Vagina (tissue), 2 donors: ENCODE measurements around the gene CHD6. TPM values are rescaled to one million over a fixed set of nuclear protein-coding genes. Genes with fewer than 3 reads are reported as not detected.
A peak's percentile ranks its signal among the peaks of the same experiment; 100 is the strongest.

Source experiments
- DNase-seq, 2 donors: peaks; one replicate each; pipeline ENCODE4 v3.0.0-alpha.2; 2017; ENCODE audit errors: extremely low spot score in 2 of 2
- H3K27ac ChIP-seq: fragments of 200-600 bp; sonication (generic); one replicate; pipeline ENCODE4 v1.5.1; 2019
- H3K27me3 ChIP-seq: fragments of 200-600 bp; sonication (generic); one replicate; pipeline ENCODE4 v1.5.1; 2019
- H3K36me3 ChIP-seq, 2 donors: fragments of 200-600 bp; sonication (generic); one replicate each; pipeline ENCODE4 v1.5.1; 2017 to 2019
- H3K4me1 ChIP-seq: fragments of 200-600 bp; sonication (generic); one replicate; pipeline ENCODE4 v1.5.1; 2019
- H3K4me3 ChIP-seq, 2 donors: fragments of 200-600 bp; sonication (generic); 1 replicate in 1 of 2; 2 replicates in 1 of 2; pipeline ENCODE4 v1.5.1; 2016 to 2019
- H3K9me3 ChIP-seq: fragments of 200-600 bp; sonication (generic); one replicate; pipeline ENCODE4 v1.5.1; 2019
- POLR2A ChIP-seq, 2 donors: fragments of 450-650 bp; IDR thresholded peaks; one replicate each; pipeline ENCODE4 v1.6.1; 2017; ENCODE audit warnings: antibody characterized with exemption in 2 of 2, mild to moderate bottlenecking in 2 of 2, moderate library complexity in 2 of 2
- POLR2AphosphoS5 ChIP-seq, 2 donors: sonication (generic); formaldehyde crosslinking; IDR thresholded peaks; one replicate each; pipeline ENCODE4 v1.9.0; 2017; ENCODE audit warnings: antibody characterized with exemption in 2 of 2, mild to moderate bottlenecking in 2 of 2, low read depth in 1 of 2; ENCODE audit not compliant: insufficient read depth in 1 of 2
- intact Hi-C: fragments of 100-400 bp; cut with DNase I; formaldehyde crosslinking; loops from one replicate; pipeline ENCODE4 v1.15.1; 2023
- total RNA-seq: library from RNA; depleted of rRNA; stranded (reverse); fragments of >200 nt; gene quantifications from one replicate; pipeline ENCODE4 v1.2.3, GENCODE V29; 2016
- TF ChIP-seq, protein P1 (sequence below), 3 experiments: fragments of 450-650 bp in 2 of 3; fragments of 200-600 bp in 1 of 3; sonication (generic) in 1 of 3; IDR thresholded peaks; one replicate each; pipeline ENCODE4 v1.5.1; 2017 to 2019; ENCODE audit warnings: antibody characterized with exemption in 3 of 3, mild to moderate bottlenecking in 2 of 3, moderate library complexity in 2 of 3

Gene CHD6
- total RNA-seq, 1 donor from 2014 or later, result 37.6 TPM

DNA sequence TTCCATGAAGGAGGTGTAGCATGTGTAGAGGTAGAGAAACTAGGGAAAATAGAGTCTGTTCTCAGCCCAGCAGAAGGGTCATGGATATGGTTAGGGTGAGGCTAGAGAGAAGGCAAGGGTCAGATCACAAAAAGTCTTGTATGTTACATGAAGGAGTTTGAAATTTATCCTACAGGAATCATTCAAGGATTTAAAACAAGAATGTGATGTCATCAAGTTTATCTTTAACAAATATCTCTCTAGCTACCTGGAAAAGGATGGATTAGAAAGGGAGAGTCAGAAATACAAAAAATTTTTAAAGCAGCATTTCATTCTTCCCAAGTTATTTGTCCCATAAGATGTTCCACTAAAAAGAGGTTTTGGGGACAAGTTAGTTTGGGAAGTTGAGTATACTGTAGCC lies 4.4 kb upstream of the CHD6 start:
- Histone ChIP-seq H3K4me3 (no peak overlapping the region), H3K36me3 (no peaks in the 10 kb centered on the region), H3K9me3 (no peaks in the 10 kb centered on the region), H3K27me3 (no peaks in the 10 kb centered on the region), H3K27ac (no peak overlapping the region), H3K4me1 (peaks cover 7% of the 10 kb centered on the region)
- intact Hi-C loops, result no loop called here
- TF ChIP-seq, protein P1, sequence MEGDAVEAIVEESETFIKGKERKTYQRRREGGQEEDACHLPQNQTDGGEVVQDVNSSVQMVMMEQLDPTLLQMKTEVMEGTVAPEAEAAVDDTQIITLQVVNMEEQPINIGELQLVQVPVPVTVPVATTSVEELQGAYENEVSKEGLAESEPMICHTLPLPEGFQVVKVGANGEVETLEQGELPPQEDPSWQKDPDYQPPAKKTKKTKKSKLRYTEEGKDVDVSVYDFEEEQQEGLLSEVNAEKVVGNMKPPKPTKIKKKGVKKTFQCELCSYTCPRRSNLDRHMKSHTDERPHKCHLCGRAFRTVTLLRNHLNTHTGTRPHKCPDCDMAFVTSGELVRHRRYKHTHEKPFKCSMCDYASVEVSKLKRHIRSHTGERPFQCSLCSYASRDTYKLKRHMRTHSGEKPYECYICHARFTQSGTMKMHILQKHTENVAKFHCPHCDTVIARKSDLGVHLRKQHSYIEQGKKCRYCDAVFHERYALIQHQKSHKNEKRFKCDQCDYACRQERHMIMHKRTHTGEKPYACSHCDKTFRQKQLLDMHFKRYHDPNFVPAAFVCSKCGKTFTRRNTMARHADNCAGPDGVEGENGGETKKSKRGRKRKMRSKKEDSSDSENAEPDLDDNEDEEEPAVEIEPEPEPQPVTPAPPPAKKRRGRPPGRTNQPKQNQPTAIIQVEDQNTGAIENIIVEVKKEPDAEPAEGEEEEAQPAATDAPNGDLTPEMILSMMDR (IDR thresholded peaks at IDR 0.05), result no peak
- TF ChIP-seq POLR2AphosphoS5 (IDR thresholded peaks at IDR 0.05; ENCODE audit: insufficient read depth in 1 of 2, low read depth in 1 of 2), result no peak
- no peak for TF ChIP-seq POLR2A (IDR thresholded peaks at IDR 0.05)
- no peak for DNase-seq

DNA sequence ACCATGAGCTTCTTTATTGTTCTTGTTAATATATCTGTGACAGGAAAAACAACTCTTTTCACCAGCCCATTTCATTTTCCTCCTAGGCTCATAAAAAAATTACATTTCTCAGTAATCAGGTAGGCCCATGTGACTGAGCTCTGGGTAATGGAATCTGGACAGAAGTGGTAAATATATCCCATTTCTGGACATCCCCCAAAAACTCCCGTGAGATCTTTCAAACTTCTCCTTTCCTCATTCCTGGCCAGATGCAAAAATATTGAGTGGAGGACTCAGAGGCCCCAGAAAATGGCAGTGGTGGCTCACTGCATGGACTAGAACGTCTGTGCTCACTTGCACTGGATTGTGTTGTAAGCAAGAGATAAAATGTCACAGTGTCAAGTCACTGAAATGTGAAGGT lies 3.8 kb upstream of the CHD6 start:
- intact Hi-C loops, result no loop called here
- Histone ChIP-seq H3K27me3 (no peaks in the 10 kb centered on the region), H3K27ac (no peak overlapping the region), H3K36me3 (no peaks in the 10 kb centered on the region), H3K9me3 (no peaks in the 10 kb centered on the region), H3K4me3 (no peak overlapping the region), H3K4me1 (peaks cover 11% of the 10 kb centered on the region)
- TF ChIP-seq POLR2AphosphoS5 (IDR thresholded peaks at IDR 0.05; ENCODE audit: insufficient read depth in 1 of 2, low read depth in 1 of 2) (no peak), POLR2A (IDR thresholded peaks at IDR 0.05) (no peak)
- TF ChIP-seq, protein P1 (IDR thresholded peaks at IDR 0.05), result no peak
- no peak for DNase-seq

- Histone ChIP-seq H3K27me3 (no peaks in the 10 kb centered on the region), H3K4me3 (no peak overlapping the region), H3K4me1 (peaks cover 16% of the 10 kb centered on the region), H3K36me3 (no peaks in the 10 kb centered on the region), H3K27ac (no peak overlapping the region), H3K9me3 (no peaks in the 10 kb centered on the region)
- TF ChIP-seq POLR2AphosphoS5 (IDR thresholded peaks at IDR 0.05; ENCODE audit: insufficient read depth in 1 of 2, low read depth in 1 of 2) (no peak), POLR2A (IDR thresholded peaks at IDR 0.05) (no peak)
- TF ChIP-seq, protein P1 (IDR thresholded peaks at IDR 0.05), result no peak
- DNase-seq, result no peak
- intact Hi-C loops, result no loop called here
These were observed 3.2 kb upstream of the CHD6 start for GRCh38 chr20:41621421-41621820.

GRCh38 chr20:41619360-41620100 lies 1.4 kb upstream of the CHD6 start:
- TF ChIP-seq POLR2AphosphoS5 (IDR thresholded peaks at IDR 0.05; ENCODE audit: insufficient read depth in 1 of 2, low read depth in 1 of 2) (no peak), POLR2A (IDR thresholded peaks at IDR 0.05) (no peak)
- TF ChIP-seq, protein P1 (IDR thresholded peaks at IDR 0.05), result no peak
- H3K4me3 ChIP-seq, result no peak overlapping the region
- intact Hi-C loops, result no loop called here
- no peaks in the 10 kb centered on the region for H3K9me3 ChIP-seq
- DNase-seq, result no peak
- H3K27ac ChIP-seq, result no peak overlapping the region
- no peaks in the 10 kb centered on the region for H3K27me3 ChIP-seq
- H3K36me3 ChIP-seq, result no peaks in the 10 kb centered on the region
- peaks cover 35% of the 10 kb centered on the region for H3K4me1 ChIP-seq

- no peak for TF ChIP-seq POLR2A (IDR thresholded peaks at IDR 0.05)
- TF ChIP-seq, protein P1 (IDR thresholded peaks at IDR 0.05), result no peak
- TF ChIP-seq POLR2AphosphoS5 (IDR thresholded peaks at IDR 0.05; ENCODE audit: insufficient read depth in 1 of 2, low read depth in 1 of 2), result no peak
- intact Hi-C loops, result no loop called here
These were observed 682 bp upstream of the CHD6 start for GRCh38 chr20:41618807-41619311.

More at GRCh38 chr20:41618807-41619311, 682 bp upstream of the CHD6 start:
- no peaks in the 10 kb centered on the region for H3K27me3 ChIP-seq
- H3K9me3 ChIP-seq, result no peaks in the 10 kb centered on the region
- H3K4me1 ChIP-seq, result peaks cover 38% of the 10 kb centered on the region
- H3K27ac ChIP-seq, result peak overlapping the region; percentile 71
- peak overlapping the region; percentile 70 to 98 for H3K4me3 ChIP-seq
- no peaks in the 10 kb centered on the region for H3K36me3 ChIP-seq
- DNase-seq, result peak in 1 of 2 donors; percentile 90
